ENCODE results near the gene TSHZ3. TPM values are rescaled to one million over a fixed set of nuclear protein-coding genes. Genes with fewer than 3 reads are reported as not detected.

TSHZ3 gene
- total RNA-seq, 1 donor from 2014 or later: 3.1 TPM

DNA sequence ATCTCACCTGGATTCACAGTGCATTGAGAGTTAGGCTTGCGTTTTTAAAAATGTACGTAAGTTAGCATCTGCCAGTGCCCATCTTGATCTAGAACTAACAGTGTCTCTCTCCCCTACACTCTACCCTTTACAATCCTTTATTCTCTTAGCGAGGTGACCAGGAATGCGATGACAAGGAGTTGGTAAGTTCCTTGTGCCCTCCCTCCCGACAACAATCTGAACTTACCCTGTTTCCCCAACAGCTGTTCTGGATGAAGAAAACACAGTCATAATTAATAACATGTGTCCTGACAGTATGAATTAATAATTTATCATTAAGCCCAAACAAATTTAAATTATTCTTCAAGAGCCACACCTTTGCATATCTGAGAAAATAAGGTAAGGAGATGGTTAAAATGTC is 6.3 kb downstream of the TSHZ3 start:
- intact Hi-C loops (cut with DNase I): no loop called here
- DNase-seq: no peak
- no peak for ATAC-seq (ENCODE audit: poor library complexity)

DNA sequence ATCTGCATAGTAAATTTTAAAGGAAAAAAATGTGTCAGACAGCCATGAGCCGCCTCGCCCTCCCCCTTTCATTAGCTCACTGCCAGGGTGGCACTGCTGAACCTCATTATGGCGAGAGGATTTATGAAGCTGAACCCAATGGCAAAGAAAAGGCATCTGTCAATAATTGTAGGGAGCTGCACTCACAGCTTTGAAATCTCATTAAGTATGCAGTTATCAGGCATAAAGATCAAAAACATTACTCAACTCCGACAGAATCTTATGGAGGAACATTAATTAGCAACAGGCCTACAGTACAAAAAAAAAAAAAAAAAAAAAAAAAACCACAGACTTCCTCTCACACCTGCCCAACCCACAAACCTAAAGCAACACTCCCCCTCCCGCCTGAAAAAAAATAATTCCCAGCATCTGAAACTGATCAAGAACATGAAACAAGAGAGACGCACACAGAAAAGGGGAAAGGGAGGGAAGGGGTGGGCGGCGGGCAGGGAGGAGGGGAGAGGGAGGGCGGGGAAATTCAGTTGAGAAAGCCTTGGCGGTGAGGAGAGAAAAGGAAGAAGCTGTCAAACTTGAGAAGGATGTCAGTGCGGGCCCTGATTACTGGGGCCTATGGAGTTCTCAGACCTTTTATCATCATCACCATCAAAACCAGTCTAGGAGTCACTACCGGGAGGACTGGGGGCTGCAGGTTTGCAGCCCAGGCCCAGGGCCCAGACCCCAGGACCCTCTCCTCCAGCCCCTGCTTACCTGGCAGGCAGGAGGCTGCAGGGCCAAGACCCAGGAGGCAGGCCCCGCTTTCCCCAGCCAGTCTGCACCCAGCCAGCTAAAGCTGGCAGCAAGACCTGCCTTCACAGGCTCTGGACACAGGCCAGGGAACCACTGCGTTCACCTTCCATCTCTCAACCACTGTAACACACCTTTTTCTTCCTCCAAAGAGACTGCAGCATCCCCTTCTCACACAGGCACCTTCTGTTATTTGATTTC is 8.9 kb downstream of the TSHZ3 start:
- intact Hi-C loops (cut with DNase I): no loop called here
- DNase-seq (no peak), ATAC-seq (ENCODE audit: poor library complexity) (peak; percentile 9)

DNA sequence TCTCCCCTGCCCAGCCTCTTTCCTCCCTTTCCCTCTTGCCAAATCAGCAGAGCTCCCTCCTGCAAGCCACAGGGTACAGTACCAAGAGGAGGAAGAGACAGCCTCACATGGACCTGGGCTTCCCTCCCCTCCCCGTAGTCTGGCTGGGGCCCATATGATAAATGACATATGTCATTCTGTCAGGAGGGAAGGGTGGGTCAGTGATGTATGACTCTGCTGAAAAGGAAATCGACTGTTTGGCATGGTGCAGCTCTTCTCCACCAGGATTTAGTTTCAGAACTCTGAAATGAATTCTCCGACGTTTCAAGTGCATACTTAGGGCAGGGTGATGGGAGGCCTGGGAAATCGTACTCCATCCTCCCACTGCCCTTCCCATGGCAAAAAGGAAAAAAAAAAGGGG is 9.8 kb downstream of the TSHZ3 start:
- DNase-seq (no peak), ATAC-seq (ENCODE audit: poor library complexity) (peak; percentile 13)
- intact Hi-C loops (cut with DNase I): no loop called here

GRCh38 chr19:31338069-31338776 is 11.0 kb downstream of the TSHZ3 start:
- ATAC-seq (ENCODE audit: poor library complexity) (peak; percentile 91), DNase-seq (peak; percentile 67)
- intact Hi-C loops (cut with DNase I): no loop called here

DNA sequence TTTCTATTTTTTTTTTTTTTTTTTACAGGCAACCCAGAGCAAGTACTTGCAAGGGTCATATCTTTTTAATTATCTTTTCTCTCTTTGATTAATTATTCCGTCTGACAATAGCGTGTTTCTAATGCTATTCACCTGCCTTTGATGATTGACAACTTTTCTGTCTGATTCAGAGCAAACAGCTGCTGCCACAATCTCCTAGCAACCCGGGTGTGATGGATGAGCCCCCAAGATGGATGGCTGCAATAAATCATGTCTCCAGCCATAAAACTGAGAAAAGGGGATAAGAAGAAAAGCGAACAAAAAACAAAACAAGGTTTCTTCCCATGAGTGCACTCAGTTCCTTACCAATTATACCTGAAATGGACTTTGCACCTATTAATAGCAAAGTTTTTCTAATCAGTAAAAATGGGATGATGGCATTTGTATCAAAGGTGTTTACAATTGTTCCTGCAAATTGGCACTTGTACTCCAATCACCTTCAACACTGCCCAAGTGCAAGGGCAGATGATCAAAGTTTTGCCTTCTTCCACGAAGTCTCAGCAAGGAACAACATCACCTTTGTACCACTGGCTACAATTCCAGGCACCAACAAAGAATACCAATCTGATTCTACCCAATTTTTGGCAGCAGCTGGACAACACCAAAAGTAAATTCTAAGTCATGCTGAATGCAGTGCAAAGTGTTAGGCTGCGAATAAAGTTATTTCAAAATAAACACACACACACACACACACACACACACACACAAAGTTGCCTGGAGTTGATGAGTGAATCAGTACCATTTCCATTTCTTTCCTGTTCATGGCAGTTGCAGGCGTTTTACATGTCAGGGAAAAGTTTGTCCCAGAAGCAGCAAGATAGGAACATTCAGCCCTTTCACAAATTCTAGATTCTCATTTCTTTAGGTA is 12.0 kb downstream of the TSHZ3 start:
- ATAC-seq (ENCODE audit: poor library complexity): no peak
- DNase-seq: no peak
- intact Hi-C loops (cut with DNase I): no loop called here

- intact Hi-C loops (cut with DNase I): no loop called here
- no peak for ATAC-seq (ENCODE audit: poor library complexity)
These were observed 13.5 kb downstream of the TSHZ3 start for GRCh38 chr19:31335716-31336115.

GRCh38 chr19:31334849-31335624 is 14.2 kb downstream of the TSHZ3 start:
- intact Hi-C loops (cut with DNase I): no loop called here
- no peak for ATAC-seq (ENCODE audit: poor library complexity)
- DNase-seq: no peak

More at GRCh38 chr19:31335716-31336115, 13.5 kb downstream of the TSHZ3 start:
- no peak for DNase-seq

- no peak for ATAC-seq (ENCODE audit: poor library complexity)
- no peak for DNase-seq
- intact Hi-C loops (cut with DNase I): no loop called here
These were observed 15.0 kb downstream of the TSHZ3 start for GRCh38 chr19:31334101-31334848.

DNA sequence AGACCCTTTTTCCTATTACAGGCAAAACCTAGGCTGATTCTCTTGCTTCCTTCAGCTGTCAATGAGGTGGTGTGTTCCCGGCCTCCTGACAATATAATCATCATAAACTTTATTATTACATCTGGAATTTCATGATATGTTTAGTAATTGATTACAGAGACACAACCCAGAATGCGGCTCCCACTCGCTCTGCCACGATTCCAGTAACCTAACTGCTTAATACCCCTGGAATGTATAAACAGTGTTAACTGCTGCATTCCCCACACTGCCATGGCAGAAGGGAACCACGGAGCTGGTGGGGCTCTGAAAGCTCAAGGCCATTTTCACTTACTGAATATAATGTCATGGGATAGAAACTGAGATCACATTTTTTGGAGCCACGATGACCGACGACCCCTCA is 17.1 kb downstream of the TSHZ3 start:
- intact Hi-C loops (cut with DNase I): no loop called here
- DNase-seq (no peak), ATAC-seq (ENCODE audit: poor library complexity) (no peak)

GRCh38 chr19:31331536-31331935 is 17.7 kb downstream of the TSHZ3 start:
- DNase-seq: no peak
- intact Hi-C loops (cut with DNase I): no loop called here
- no peak for ATAC-seq (ENCODE audit: poor library complexity)

GRCh38 chr19:31330761-31331160 is 18.5 kb downstream of the TSHZ3 start:
- intact Hi-C loops (cut with DNase I): no loop called here
- DNase-seq (no peak), ATAC-seq (ENCODE audit: poor library complexity) (no peak)

GRCh38 chr19:31330237-31330636 is 19.0 kb downstream of the TSHZ3 start:
- DNase-seq (no peak), ATAC-seq (ENCODE audit: poor library complexity) (no peak)
- intact Hi-C loops (cut with DNase I): no loop called here

DNA sequence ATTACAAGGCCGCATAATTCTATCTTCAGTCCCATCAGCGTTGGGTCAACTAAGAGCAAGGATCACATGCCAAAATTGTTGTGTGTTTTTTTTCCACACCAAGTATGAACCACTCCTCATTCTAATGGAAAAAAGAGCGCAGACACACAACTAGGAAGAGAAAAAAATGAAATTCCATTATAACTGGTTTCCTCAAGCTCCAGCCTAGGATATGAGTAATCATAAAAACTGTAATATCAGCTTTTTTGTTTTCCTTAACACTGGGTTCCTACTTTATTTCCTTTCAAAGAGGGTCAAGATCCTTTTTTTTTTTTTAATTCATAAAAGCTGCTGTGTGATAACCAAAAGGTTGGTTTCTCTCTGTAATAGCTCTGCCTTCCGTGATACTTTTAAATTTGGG is 19.4 kb downstream of the TSHZ3 start:
- intact Hi-C loops (cut with DNase I): no loop called here
- DNase-seq (no peak), ATAC-seq (ENCODE audit: poor library complexity) (no peak)

- ATAC-seq (ENCODE audit: poor library complexity): no peak
- intact Hi-C loops (cut with DNase I): no loop called here
- no peak for DNase-seq
These were observed 21.0 kb downstream of the TSHZ3 start for GRCh38 chr19:31328238-31328637.

DNA sequence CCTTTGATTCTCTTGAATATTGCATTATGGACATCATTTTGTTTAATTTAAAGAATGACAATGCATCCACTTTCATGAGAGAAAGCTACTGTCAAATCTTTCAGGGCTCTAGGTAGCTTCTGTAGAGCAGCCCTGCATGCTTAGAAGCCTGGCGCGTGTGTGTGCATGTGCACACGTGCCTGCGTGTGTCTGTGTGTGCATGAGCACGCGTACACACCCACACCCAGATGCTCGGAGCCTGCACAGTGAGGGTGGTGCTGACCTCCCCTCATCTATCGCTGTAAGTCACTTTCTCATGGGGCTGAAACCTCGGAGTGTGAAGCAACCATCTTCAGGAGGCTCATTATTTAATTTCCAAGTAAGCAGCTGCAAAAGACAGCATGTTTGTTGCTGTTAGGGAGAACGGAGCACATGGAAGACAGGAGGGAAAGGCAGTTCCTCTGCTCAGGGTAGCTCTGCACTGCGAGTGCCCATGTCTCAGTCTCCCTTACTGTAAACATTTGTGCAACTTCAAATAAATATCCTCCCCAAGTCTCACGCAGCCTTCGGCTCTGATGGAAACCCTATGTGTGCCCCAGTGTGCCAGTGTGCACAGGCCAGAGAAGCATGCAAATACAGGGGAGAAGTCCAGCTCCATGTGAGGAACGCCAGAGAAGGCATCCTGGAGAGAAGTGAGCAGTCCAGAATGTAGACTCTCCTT is 22.8 kb downstream of the TSHZ3 start:
- intact Hi-C loops (cut with DNase I): no loop called here
- no peak for ATAC-seq (ENCODE audit: poor library complexity)
- no peak for DNase-seq

GRCh38 chr19:31325342-31325741 is 23.9 kb downstream of the TSHZ3 start:
- intact Hi-C loops (cut with DNase I): no loop called here
- DNase-seq (no peak), ATAC-seq (ENCODE audit: poor library complexity) (no peak)

DNA sequence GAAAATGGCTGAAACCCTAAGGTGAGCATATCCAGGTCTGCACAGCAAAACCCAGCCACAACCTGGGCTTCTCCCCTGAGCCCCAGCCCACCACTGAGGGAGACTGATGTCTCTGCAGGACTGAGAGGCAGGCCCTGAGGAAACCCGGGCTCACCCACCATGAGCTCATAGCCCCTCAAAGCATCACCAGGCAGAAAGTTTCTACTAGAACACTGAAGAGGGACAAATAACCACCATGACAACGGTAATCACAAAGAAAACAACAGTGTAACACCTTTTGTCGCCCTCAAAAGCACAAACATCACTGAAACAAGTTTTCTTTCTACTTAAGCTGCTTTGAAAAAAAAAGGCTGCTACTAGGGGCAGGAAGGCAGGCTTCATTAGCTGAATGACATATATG is 29.8 kb downstream of the TSHZ3 start:
- no peak for DNase-seq
- intact Hi-C loops (cut with DNase I): no loop called here
- no peak for ATAC-seq (ENCODE audit: poor library complexity)

All from Right ventricle myocardium superior (tissue), 1 donor.